GM15510 (cell line): ENCODE data around the gene HBM.

ENCODE experiments used
- POLR2A ChIP-seq: IDR thresholded peaks from 3 replicates; pipeline ENCODE4 v1.6.1; 2011; ENCODE audit warnings: borderline replicate concordance; ENCODE audit not compliant: insufficient read length; ENCODE audit errors: extremely low read depth

The HBM gene

GRCh38 chr16:142405-142967 lies 23.3 kb upstream of the HBM start:
- no peak for TF ChIP-seq POLR2A

GRCh38 chr16:143047-143446 lies 22.7 kb upstream of the HBM start:
- TF ChIP-seq POLR2A = no peak

GRCh38 chr16:143456-143855 lies 22.3 kb upstream of the HBM start:
- no peak for TF ChIP-seq POLR2A

- TF ChIP-seq POLR2A = no peak
Measured at GRCh38 chr16:144797-145252, 21.0 kb upstream of the HBM start.

- TF ChIP-seq POLR2A = no peak
Measured at GRCh38 chr16:146646-147045, 19.1 kb upstream of the HBM start.

GRCh38 chr16:149024-149660 lies 16.6 kb upstream of the HBM start:
- TF ChIP-seq POLR2A = no peak

GRCh38 chr16:152141-153128 lies 13.3 kb upstream of the HBM start, which contains the start of gene HBZ:
Gene HBZ (plus strand): TSS chr16:152644. CDS start chr16:152910, 266 bp downstream.
- no peak for TF ChIP-seq POLR2A

GRCh38 chr16:154217-155030 lies 11.4 kb upstream of the HBM start:
- TF ChIP-seq POLR2A = no peak

GRCh38 chr16:155031-155398 lies 10.8 kb upstream of the HBM start:
- no peak for TF ChIP-seq POLR2A

- no peak for TF ChIP-seq POLR2A
Measured at GRCh38 chr16:159136-159849, 6.5 kb upstream of the HBM start.

GRCh38 chr16:160691-161190 lies 5.0 kb upstream of the HBM start:
- no peak for TF ChIP-seq POLR2A

- no peak for TF ChIP-seq POLR2A
Measured at GRCh38 chr16:162271-162991, 3.3 kb upstream of the HBM start.
